NT2/D1 (cell line): ENCODE data around the gene ATRIP.

ENCODE experiments used
- DNase-seq: peaks from one replicate; pipeline ENCODE4 v3.0.0-alpha.2; 2011; ENCODE audit warnings: low read depth, low spot score
- H3K27me3 ChIP-seq: 2 replicates; pipeline ENCODE4 v1.6.0; 2011; ENCODE audit warnings: mild to moderate bottlenecking; ENCODE audit not compliant: insufficient read length, insufficient read depth
- H3K36me3 ChIP-seq: 2 replicates; pipeline ENCODE4 v1.6.1; 2011; ENCODE audit warnings: mild to moderate bottlenecking, low read length, mixed read lengths; ENCODE audit not compliant: insufficient read depth, insufficient read length
- H3K4me1 ChIP-seq: 2 replicates; pipeline ENCODE4 v1.5.1; 2011; ENCODE audit not compliant: insufficient read depth, insufficient read length
- H3K4me3 ChIP-seq: 2 replicates; pipeline ENCODE4 v1.5.1; 2011; ENCODE audit warnings: low read depth; ENCODE audit not compliant: insufficient read length
- H3K9ac ChIP-seq: 2 replicates; pipeline ENCODE4 v1.6.0; 2011; ENCODE audit warnings: low read depth; ENCODE audit not compliant: insufficient read length
- H3K9me3 ChIP-seq: 2 replicates; pipeline ENCODE4 v1.5.1; 2011; ENCODE audit warnings: mild to moderate bottlenecking, low read length; ENCODE audit not compliant: insufficient read depth
- SUZ12 ChIP-seq: IDR thresholded peaks from 2 replicates; pipeline ENCODE4 v1.6.1; 2011; ENCODE audit not compliant: insufficient read length, insufficient read depth; ENCODE audit errors: extremely low read depth
- YY1 ChIP-seq: IDR thresholded peaks from 2 replicates; pipeline ENCODE4 v1.6.1; 2011; ENCODE audit not compliant: insufficient read length, insufficient read depth
- ZNF274 ChIP-seq: IDR thresholded peaks from 2 replicates; pipeline ENCODE4 v1.6.1; 2011; ENCODE audit warnings: mild to moderate bottlenecking, low read depth, low read length

The ATRIP gene

DNA sequence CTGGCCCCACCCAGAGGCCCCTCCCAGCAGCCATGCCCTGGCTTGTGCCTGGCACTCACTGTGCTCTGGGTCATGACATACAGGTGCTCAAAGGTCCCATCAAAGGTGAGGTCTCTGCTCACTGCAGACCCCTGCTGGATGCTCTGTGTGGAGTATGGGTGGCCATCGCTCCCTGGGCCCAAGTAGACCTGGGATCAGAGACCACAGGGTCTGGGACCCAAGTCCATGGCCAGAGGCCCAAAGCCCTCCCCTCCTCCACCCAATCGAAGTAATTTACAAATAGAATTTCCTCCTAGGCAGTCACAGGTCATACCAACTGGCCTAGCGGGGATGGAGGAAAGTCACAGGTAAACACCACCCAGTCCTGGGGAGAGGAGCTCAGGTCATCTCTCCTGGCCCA is 24.3 kb upstream of the ATRIP start:
- H3K9ac ChIP-seq = no peak overlapping the region

DNA sequence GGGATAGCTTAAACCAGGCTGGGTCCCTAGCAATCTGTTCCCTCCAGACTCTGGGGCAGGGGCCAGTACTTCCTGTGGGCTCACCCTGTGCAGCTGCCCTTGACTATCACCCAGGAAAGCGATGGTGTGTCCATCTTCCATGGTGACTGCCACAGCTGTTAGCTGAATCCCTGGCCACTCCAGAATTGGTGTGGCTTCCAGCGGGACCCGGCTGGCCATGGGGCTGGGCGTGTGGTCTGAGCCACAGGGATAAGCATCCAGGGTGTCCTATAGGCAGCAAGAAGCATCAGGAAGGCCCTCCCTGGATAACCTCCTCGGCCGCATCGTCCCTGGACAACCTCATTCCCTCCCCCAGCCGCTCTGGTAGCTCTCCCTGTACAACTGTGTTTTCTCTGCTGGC is 23.9 kb upstream of the ATRIP start:
- Histone ChIP-seq H3K9ac (no peak overlapping the region), H3K9me3 (no peaks in the 10 kb centered on the region), H3K4me3 (no peak overlapping the region), H3K36me3 (peaks cover 74% of the 10 kb centered on the region), H3K27me3 (no peaks in the 10 kb centered on the region), H3K4me1 (peaks cover 18% of the 10 kb centered on the region)
- TF ChIP-seq SUZ12 (no peak), ZNF274 (no peak), YY1 (no peak)
- DNase-seq = no peak

More for the DNA sequence above, 24.3 kb upstream of the ATRIP start:
- Histone ChIP-seq H3K4me1 (peaks cover 14% of the 10 kb centered on the region), H3K9me3 (no peaks in the 10 kb centered on the region), H3K27me3 (no peaks in the 10 kb centered on the region), H3K4me3 (no peak overlapping the region), H3K36me3 (peaks cover 78% of the 10 kb centered on the region)
- TF ChIP-seq YY1 (no peak), ZNF274 (no peak), SUZ12 (no peak)
- DNase-seq = no peak

DNA sequence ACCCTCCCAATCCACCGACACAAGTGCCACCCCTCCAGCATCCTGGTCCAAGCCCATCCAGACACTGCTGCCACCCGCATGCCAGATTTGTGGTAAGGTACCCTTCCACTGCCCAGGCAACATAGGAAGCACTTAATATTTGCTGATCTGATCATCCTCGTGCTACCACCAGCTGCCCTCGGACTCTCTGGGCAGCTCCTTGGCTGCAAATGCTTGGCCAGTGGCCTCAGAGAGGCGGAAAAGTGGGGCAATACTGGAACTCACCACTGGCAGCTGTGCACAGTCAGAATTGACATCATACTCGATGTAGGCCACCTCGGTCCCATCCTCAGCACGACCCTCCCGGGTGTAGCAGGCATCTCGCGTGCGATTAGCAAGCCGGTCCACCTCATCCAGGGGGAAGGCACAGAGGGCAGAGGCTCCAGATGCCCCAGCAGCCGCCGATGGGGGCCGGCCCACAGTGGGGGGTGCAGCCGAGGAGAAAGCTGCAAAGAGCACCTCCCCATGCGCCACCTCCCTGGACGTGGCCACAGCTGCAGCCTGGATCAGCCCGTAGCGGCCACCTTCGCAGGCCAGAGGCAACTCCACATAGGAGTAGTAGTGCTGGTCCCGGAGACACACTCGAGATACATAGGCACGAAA is 23.2 kb upstream of the ATRIP start:
- Histone ChIP-seq H3K36me3 (peaks cover 71% of the 10 kb centered on the region), H3K4me1 (peaks cover 25% of the 10 kb centered on the region), H3K4me3 (no peak overlapping the region), H3K9me3 (no peaks in the 10 kb centered on the region), H3K9ac (no peak overlapping the region), H3K27me3 (no peaks in the 10 kb centered on the region)
- no peak for TF ChIP-seq SUZ12
- TF ChIP-seq YY1 = no peak
- no peak for TF ChIP-seq ZNF274
- DNase-seq = no peak

DNA sequence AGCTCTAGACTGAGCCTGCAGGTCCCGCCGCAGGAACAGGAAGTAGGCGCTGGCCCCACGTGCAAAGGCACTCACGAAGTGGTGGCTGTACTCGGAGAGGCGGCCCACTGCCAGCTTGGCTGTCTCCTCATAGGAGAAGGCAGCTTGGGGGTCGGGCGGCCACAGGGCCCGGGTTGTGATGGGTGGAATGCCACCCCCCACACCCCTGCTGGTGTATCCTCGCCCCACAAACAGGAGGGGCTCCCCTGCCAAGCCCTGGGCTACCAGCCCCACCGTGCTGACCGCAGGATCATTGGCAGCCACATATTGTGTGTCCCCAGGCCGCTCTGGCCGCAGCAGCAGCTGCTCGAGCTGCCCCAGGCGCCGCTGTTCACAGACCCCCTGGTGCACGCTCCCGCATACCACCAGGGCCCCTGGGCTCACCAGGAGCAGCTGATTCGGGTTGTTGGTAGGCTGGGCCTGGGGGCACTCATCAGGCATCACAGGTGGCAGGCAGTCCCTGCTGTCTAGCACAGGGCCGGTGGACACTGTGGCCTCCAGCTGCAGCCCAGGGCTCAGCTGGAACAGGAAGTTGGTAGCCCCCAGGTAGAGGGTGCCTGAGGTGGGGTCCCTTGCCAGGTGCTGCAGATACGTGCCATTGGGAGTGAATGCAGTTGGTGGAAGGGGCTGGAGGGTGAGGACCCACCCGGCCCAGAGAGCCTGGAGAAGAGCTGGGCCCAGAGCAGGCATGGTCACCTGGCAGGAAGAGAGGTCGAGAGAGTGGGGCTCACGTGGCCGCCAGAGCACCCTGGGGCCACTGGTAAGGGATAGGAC is 22.4 kb upstream of the ATRIP start:
- Histone ChIP-seq H3K4me1 (peaks cover 26% of the 10 kb centered on the region), H3K9ac (no peak overlapping the region), H3K9me3 (no peaks in the 10 kb centered on the region), H3K36me3 (peaks cover 64% of the 10 kb centered on the region), H3K27me3 (no peaks in the 10 kb centered on the region), H3K4me3 (no peak overlapping the region)
- no peak for TF ChIP-seq ZNF274
- no peak for TF ChIP-seq YY1
- no peak for TF ChIP-seq SUZ12
- no peak for DNase-seq

DNA sequence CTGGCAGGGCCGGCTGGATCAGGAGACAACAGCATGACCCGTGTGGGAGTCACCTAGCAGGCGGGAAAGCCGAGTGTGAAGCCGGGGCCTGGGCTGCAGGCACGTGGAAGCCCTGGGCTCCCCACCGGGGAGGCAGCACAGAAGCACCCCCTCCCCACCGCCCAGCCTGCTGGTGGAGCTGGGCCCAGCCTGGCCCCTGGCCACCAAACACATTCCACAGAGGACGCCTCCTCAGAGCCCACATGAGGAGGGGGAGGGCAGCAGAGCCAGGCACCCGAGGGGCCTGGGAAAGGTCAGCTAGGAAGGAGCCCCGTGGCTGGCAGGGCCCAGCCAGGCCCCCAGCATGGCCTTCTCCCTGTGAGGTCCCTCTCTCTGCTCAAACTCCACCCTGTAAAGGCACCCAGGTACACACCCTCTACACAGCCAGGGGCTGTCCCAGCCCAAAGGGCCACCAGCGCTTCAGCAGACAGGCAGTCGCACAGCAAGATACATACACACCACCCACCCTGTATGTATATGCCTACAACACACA is 21.2 kb upstream of the ATRIP start:
- TF ChIP-seq SUZ12 (no peak), YY1 (no peak), ZNF274 (no peak)
- Histone ChIP-seq H3K4me1 (peaks cover 28% of the 10 kb centered on the region), H3K9ac (no peak overlapping the region), H3K9me3 (no peaks in the 10 kb centered on the region), H3K36me3 (peaks cover 51% of the 10 kb centered on the region), H3K4me3 (no peak overlapping the region), H3K27me3 (no peaks in the 10 kb centered on the region)
- DNase-seq = no peak

DNA sequence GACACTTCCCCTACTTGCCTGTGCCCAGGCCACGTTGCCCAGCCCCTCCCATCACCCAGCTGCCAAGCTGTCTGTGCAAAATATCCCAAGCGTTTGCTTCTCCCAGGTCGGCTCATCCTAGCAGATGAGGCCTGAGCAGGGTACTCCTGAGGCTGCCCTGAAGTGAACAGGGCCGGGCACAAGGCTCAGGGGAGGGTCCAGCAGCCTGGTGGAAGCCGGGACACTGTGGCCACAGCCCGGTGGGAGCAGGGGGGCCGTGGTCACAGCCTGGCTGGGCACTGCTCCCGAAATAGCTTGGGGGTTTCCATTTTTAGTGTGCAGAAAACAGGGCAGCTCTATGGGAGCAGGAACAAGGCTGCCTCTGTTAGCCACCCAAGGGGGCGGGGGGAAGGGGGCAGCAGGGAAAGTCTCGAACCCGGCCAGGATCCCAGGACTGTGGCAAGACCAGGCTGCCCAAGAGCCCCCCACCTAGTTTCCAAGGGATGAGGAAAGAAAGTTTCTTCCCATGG is 20.1 kb upstream of the ATRIP start:
- DNase-seq = no peak
- H3K27me3 ChIP-seq = no peaks in the 10 kb centered on the region
- peaks cover 46% of the 10 kb centered on the region for H3K36me3 ChIP-seq
- TF ChIP-seq ZNF274 = no peak
- TF ChIP-seq YY1 = no peak
- TF ChIP-seq SUZ12 = no peak
- H3K9me3 ChIP-seq = no peaks in the 10 kb centered on the region
- H3K9ac ChIP-seq = no peak overlapping the region
- no peak overlapping the region for H3K4me3 ChIP-seq
- peaks cover 33% of the 10 kb centered on the region for H3K4me1 ChIP-seq
